Measurements from ENCODE around the gene BEND6. TPM values are rescaled to one million over a fixed set of nuclear protein-coding genes. Genes with fewer than 3 reads are reported as not detected.

BEND6 gene
- total RNA-seq (2014; rRNA removed; shearing (Covaris generic)): 1.7 and 1.8 TPM in 2 replicates

DNA sequence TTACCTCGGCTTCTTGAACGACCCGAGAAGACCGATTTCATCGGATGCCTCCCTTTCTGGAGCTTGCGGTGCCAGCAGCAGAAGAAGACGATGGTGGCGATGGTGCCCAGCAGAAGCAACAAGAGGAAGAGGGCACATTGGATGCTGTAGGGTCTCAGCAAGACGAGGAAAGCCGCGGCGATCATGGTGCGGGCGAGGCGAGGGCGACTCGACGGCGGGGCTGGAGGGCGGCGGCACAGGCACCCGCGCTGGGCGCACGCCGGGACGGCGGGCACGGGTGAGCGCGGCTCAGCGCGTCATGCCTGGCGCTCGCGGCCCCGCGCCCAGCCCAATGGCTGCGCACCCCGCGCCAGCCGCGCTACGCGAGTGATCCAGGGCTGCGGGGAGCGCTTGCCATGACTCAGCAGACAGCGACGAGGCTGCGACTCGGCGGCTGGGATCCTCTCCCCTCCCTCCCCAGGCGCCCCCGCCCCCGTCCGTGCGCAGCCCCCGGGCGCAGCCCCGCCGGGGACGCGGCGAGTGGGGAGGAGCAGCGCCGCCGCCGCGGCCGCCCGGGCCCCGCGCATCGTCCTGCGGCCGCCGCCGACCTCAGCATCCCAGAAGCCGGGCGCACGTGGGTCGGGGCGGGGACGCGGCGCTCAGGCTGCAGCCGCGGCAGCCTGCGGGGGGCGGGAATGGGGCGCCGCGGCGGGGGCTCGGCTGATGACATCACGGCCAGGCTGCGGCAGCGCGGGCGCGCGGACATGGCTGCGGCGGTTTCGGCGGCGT, at the start of gene BEND6:
Gene BEND6, plus strand, starts transcription at position 705 of the 768 bp plus-strand sequence. CDS start 26,704 bp downstream, outside the sequence.
- H3K36me3 ChIP-seq (replicated peaks; ENCODE audit: control insufficient read depth, insufficient read depth, low read length): peaks cover 1% of the 10 kb centered on the region; the same call in 1 of the 2 replicates
- peak; percentile 85 for DNase-seq
- H3K27me3 ChIP-seq (ENCODE audit: control insufficient read depth, insufficient read depth, low read length): peaks cover 16% of the 10 kb centered on the region
- peak within 1 kb of the TSS; percentile 81 for H3K4me3 ChIP-seq (ENCODE audit: insufficient read depth, low read depth, low read length)

GRCh38 chr6:56905378-56905777, 49.5 kb upstream of the BEND6 start:
- Histone ChIP-seq H3K4me3 (ENCODE audit: insufficient read depth, low read depth, low read length) (no peak overlapping the region), H3K36me3 (replicated peaks; ENCODE audit: control insufficient read depth, insufficient read depth, low read length) (no peaks in the 10 kb centered on the region), H3K27me3 (ENCODE audit: control insufficient read depth, insufficient read depth, low read length) (no peaks in the 10 kb centered on the region)
- no peak for DNase-seq

- no peak for DNase-seq
- H3K4me3 ChIP-seq (ENCODE audit: insufficient read depth, low read depth, low read length): no peak overlapping the region
- no peaks in the 10 kb centered on the region for H3K36me3 ChIP-seq (replicated peaks; ENCODE audit: control insufficient read depth, insufficient read depth, low read length)
- no peaks in the 10 kb centered on the region for H3K27me3 ChIP-seq (ENCODE audit: control insufficient read depth, insufficient read depth, low read length)
Observed at GRCh38 chr6:56906752-56907151, 48.2 kb upstream of the BEND6 start.

- no peak overlapping the region for H3K4me3 ChIP-seq (ENCODE audit: insufficient read depth, low read depth, low read length)
- H3K27me3 ChIP-seq (ENCODE audit: control insufficient read depth, insufficient read depth, low read length): no peaks in the 10 kb centered on the region
- H3K36me3 ChIP-seq (replicated peaks; ENCODE audit: control insufficient read depth, insufficient read depth, low read length): no peaks in the 10 kb centered on the region
- no peak for DNase-seq
Observed at GRCh38 chr6:56909115-56909907, 45.6 kb upstream of the BEND6 start.

DNA sequence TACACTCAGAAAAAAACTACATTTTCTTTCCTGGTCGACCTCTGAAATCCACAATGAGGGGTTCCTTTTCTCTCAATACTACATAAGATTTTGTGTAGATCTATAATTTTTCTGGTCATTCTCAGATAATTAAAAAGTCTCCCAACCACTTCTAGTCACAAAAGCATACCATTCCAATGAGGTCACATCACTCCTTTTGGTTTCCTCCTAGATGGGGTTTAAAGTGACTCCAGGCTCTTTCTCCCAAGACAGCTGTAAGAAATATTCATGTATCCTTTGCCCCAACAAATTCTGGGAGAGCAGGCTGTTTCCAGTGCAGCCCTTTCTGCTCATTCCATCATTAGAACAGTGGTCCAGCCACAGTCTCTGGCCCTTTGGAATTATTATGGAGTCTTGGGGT, 43.1 kb upstream of the BEND6 start:
- H3K27me3 ChIP-seq (ENCODE audit: control insufficient read depth, insufficient read depth, low read length): no peaks in the 10 kb centered on the region
- no peak overlapping the region for H3K4me3 ChIP-seq (ENCODE audit: insufficient read depth, low read depth, low read length)
- no peaks in the 10 kb centered on the region for H3K36me3 ChIP-seq (replicated peaks; ENCODE audit: control insufficient read depth, insufficient read depth, low read length)
- DNase-seq: no peak

GRCh38 chr6:56913285-56914074, 41.4 kb upstream of the BEND6 start:
- H3K4me3 ChIP-seq (ENCODE audit: insufficient read depth, low read depth, low read length): no peak overlapping the region
- no peak for DNase-seq
- no peaks in the 10 kb centered on the region for H3K36me3 ChIP-seq (replicated peaks; ENCODE audit: control insufficient read depth, insufficient read depth, low read length)
- H3K27me3 ChIP-seq (ENCODE audit: control insufficient read depth, insufficient read depth, low read length): no peaks in the 10 kb centered on the region

- Histone ChIP-seq H3K36me3 (replicated peaks; ENCODE audit: control insufficient read depth, insufficient read depth, low read length) (no peaks in the 10 kb centered on the region), H3K27me3 (ENCODE audit: control insufficient read depth, insufficient read depth, low read length) (no peaks in the 10 kb centered on the region), H3K4me3 (ENCODE audit: insufficient read depth, low read depth, low read length) (no peak overlapping the region)
- no peak for DNase-seq
Observed at GRCh38 chr6:56914798-56915658, 39.9 kb upstream of the BEND6 start.

- DNase-seq: no peak
- no peaks in the 10 kb centered on the region for H3K27me3 ChIP-seq (ENCODE audit: control insufficient read depth, insufficient read depth, low read length)
- no peak overlapping the region for H3K4me3 ChIP-seq (ENCODE audit: insufficient read depth, low read depth, low read length)
- no peaks in the 10 kb centered on the region for H3K36me3 ChIP-seq (replicated peaks; ENCODE audit: control insufficient read depth, insufficient read depth, low read length)
Observed at GRCh38 chr6:56915832-56916231, 39.1 kb upstream of the BEND6 start.

DNA sequence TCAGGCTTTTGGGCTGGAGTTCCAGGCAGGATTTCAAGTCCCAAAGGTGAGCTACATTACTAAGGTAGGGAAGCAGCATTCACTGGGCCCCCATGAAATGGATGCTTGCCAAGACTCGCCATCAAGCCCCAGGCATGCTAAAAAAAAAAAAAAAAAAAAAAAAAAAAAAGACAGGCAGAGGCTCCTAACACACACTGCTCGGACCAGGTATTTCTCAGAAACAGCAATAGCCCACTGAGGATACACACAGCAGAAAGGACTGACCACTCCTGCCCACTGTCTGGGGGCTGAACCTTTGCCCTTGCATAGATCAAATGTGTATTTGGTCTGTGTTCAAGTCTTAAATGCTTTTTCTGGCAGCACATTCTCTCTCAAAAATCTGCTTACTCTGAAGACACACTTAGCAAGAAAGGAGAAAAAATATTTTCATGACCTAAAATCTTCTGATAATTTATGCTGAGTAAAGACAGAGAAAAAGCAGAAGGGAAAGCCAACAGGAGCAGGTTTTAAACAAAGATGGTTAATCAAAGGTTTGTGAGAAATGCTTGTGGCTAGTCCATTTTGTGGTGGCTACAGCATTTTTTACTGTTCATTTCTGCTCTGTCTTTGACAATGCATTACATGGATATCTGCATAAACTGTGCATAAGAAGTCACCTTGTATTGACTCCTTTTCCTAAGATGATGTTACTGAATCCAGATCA, 37.9 kb upstream of the BEND6 start:
- Histone ChIP-seq H3K4me3 (ENCODE audit: insufficient read depth, low read depth, low read length) (no peak overlapping the region), H3K27me3 (ENCODE audit: control insufficient read depth, insufficient read depth, low read length) (no peaks in the 10 kb centered on the region), H3K36me3 (replicated peaks; ENCODE audit: control insufficient read depth, insufficient read depth, low read length) (no peaks in the 10 kb centered on the region)
- DNase-seq: no peak

DNA sequence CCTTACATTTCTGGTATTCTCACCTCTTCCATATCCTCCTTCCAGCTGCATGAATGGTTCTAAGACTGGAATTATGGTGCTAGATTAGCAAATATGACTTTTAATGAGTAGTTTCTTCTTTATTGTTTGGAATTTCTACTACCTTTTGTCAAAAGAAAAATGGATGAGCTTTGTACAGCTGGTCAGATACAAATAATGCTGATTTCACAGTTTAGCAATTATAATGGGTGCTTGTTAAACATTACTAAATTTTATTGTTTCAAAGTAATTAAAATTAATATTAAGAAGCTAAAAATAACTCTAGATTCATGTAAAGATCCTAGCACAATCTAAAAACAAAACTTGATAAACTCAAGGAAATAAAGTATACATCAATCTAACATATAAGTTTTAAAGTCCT, 32.3 kb upstream of the BEND6 start:
- Histone ChIP-seq H3K27me3 (ENCODE audit: control insufficient read depth, insufficient read depth, low read length) (no peaks in the 10 kb centered on the region), H3K4me3 (ENCODE audit: insufficient read depth, low read depth, low read length) (no peak overlapping the region), H3K36me3 (replicated peaks; ENCODE audit: control insufficient read depth, insufficient read depth, low read length) (no peaks in the 10 kb centered on the region)
- DNase-seq: no peak

DNA sequence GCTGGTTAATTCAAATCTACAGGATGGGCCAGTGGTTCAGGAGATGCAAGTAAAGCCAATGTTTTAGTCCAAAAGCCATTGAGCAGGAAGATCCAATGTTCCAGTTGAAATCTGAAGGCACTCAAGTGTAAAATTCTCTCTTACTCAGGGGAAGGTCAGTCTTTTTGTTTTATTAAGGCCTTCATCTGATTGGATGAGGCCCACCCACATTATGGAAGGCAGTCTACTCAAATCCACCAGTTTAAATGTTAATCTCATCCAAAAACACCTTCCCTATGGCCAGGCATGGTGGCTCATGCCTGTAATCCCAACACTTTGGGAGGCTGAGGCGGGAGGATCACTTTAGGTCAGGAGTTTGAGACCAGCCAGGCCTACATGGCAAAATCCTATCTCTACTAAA, 31.3 kb upstream of the BEND6 start:
- H3K27me3 ChIP-seq (ENCODE audit: control insufficient read depth, insufficient read depth, low read length): no peaks in the 10 kb centered on the region
- no peaks in the 10 kb centered on the region for H3K36me3 ChIP-seq (replicated peaks; ENCODE audit: control insufficient read depth, insufficient read depth, low read length)
- no peak overlapping the region for H3K4me3 ChIP-seq (ENCODE audit: insufficient read depth, low read depth, low read length)
- no peak for DNase-seq

DNA sequence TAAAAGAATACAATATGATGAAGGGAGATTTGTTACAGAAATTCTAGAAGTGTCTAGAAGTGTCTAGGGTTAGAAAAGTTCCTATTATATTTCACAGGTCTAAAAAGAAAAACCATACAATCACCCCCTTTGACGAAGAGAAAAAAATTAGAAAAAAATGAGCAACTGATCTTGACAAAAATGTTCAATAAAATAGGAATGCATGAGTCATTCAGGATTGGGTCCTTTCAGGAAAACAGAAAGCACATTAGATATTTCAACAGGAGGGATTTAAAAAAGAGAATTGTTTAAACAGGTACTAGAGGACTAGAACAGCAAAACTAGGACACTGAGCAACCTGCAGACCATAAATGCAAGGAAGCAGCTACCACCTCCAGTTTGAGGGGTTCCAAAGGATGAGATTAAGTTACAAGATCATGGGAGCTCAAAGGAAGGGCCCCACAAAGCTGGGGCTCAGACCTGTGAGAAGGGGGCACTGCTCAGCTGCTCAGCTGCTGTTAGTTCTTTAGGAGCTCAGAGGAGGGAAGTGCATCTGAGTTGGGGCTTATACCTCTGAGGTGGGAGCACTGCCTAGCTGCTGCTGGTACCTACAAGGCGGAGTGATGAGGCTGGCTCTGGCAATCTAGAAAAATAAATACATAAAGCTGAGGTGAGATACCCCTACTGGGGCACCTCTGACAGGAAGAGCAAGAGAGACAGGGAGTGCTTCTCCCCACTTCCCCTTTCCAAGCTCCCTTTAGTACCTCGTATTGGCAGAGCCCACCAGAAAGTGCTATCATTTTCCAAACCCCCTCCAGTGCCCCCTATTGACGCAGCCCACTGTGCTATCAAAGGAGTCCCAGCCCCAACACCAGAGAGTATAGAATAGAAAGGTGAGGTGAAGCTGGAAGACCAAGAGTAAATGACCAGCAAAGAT, 27.1 kb upstream of the BEND6 start:
- no peak overlapping the region for H3K4me3 ChIP-seq (ENCODE audit: insufficient read depth, low read depth, low read length)
- no peaks in the 10 kb centered on the region for H3K27me3 ChIP-seq (ENCODE audit: control insufficient read depth, insufficient read depth, low read length)
- H3K36me3 ChIP-seq (replicated peaks; ENCODE audit: control insufficient read depth, insufficient read depth, low read length): no peaks in the 10 kb centered on the region
- peak; percentile 26 for DNase-seq

DNA sequence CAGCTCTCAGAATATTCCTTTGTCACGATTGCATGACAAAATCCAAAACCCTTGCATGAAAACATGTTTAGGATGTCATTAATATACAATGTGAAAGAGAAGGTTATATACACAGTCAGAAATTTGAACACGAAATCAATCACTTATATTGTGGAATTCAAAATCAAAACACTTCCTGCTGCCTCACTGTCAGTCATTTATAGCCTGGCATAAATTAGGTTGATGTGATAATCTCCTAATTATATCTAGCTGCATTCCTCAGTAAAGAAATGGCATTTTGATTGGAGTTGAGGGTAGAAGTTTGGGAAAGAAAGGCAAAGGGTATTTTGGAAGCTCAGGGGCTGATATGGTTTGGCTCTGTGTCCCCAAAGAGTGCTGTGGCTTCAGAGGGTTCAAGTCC, 24.1 kb upstream of the BEND6 start:
- no peak overlapping the region for H3K4me3 ChIP-seq (ENCODE audit: insufficient read depth, low read depth, low read length)
- no peak for DNase-seq
- H3K27me3 ChIP-seq (ENCODE audit: control insufficient read depth, insufficient read depth, low read length): no peaks in the 10 kb centered on the region
- no peaks in the 10 kb centered on the region for H3K36me3 ChIP-seq (replicated peaks; ENCODE audit: control insufficient read depth, insufficient read depth, low read length)
